Pulmonary artery endothelial cell (primary cell): ENCODE data around the gene LIF. TPM values are rescaled to one million over a fixed set of nuclear protein-coding genes. Genes with fewer than 3 reads are reported as not detected.
"Not testable (repeated sequence)": the region's sequence is repeated elsewhere in the genome, so short reads cannot be mapped to it uniquely, and the experiment has no call there.

ENCODE experiments used
- DNase-seq: peaks from one replicate; pipeline ENCODE4 v3.0.0-alpha.2; 2011; ENCODE audit warnings: low read depth, low spot score
- total RNA-seq: library from RNA; depleted of rRNA; stranded (reverse); fragments of >200 nt; gene quantifications from 2 replicates; pipeline ENCODE4 v1.2.3, GENCODE V29; 2014

LIF gene
- total RNA-seq, 1 donor from 2014 or later: 0.66 TPM

GRCh38 chr22:30244641-30245040, 1.9 kb downstream of the LIF start:
- DNase-seq: no peak

DNA sequence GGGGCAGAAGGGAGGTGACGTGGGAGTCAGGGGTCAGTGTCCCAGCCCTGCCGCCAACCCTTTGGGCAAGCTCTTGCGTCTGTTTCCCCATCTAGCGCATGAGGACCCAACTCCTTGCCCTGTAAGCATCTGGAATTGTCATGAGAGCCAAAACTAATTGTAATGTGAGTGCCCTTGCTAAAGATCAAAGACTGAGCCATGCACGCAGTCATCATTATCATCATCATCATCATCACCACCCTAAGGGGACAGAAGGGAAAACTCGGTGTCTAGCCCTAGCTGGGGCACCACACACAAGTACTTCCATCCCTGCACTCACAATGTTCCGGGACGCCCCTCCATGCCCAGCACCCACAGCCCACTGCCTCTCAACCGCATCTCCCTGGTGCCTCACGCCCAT, 2.5 kb downstream of the LIF start:
- DNase-seq: no peak

- no peak for DNase-seq
These were observed 2.9 kb downstream of the LIF start for GRCh38 chr22:30243661-30244060.

- DNase-seq: no peak
These were observed 4.8 kb downstream of the LIF start for GRCh38 chr22:30241576-30242371.

- no peak for DNase-seq
These were observed 5.8 kb downstream of the LIF start for GRCh38 chr22:30240541-30241417.

GRCh38 chr22:30239488-30240405, 6.8 kb downstream of the LIF start:
- DNase-seq: no peak

DNA sequence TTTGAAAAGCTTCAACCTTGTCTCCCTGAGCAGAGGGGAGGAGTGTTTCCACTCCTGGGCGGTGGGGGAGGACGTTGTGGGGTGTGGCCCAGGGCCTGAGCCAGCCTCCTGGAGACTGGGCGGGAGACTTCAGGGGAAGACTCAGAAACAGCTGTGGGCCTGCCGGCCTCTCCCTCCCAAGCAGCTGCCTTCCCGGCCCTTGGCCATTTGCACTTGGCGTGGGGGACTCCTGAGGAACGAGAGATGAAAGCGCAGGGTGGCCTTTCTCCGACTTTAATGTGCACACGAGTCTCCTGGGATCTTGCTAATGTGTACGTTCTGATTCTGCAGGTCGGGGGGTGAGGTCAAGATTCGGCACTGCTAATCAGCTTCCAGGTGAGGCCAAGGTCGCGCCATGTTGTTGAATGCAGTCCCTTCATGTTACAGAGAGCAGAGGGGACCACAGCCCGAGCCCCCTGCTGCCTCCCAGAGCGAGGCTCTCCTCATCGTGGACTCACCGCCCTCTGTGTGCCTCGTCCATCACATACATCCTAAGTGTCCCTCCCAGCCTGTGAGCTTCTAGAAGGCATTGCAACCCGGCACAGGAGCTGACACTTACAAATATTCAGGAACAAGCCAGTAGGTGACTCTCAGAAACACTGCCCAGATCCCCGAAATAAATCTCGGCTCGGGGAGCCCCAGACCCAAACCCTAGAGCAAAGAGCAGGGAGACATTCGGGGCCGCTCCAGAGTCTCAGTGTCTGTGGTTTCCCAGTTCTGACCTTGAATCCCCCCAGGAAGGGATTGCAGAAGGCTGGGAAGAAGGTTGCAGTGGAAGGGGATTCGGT, 7.7 kb downstream of the LIF start:
- DNase-seq: no peak

DNA sequence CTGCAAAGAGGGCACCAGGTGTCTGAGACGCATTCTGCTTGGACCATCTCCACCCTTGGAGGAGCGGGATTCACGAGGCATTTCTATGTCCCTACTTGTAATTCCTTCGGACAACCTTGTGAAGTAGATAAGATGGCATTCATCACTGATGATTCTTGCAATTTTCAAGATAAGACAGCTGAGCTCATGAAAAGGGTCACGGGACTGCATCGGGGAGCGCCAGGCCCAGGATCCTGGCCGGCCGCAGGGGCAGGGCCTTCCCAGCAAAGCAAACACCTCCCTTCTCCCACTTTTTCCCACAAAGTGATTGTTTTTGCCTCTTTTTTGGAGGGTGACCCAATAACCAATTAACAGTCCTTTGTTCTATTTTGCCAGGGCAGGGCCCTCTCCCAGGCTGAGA, 8.4 kb downstream of the LIF start:
- no peak for DNase-seq

- DNase-seq: no peak
These were observed 9.7 kb downstream of the LIF start for GRCh38 chr22:30236875-30237274.

DNA sequence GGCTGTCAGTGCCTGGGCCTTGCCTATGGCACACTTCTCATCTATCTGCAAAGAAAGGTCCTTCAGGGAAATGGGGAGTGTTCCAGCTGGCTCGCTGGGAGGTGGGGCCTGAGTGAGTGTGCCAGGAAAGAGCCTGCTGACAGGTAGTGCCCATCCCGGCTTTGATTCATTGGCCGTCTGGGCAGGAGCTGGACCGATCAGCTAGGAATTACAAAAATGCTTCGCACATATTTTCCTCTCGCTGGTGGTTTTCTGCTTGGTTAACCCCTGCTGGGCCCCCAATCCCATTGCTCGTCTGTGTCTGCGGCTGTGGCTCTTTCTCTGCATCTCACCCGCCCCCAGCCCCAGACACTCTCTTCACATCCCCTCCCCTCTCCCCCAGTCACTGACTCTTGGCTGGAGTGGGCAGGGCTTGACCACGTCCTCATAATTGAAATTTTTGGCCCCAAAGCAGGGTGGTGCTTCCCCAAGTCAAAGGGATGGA, 10.8 kb downstream of the LIF start:
- no peak for DNase-seq

DNA sequence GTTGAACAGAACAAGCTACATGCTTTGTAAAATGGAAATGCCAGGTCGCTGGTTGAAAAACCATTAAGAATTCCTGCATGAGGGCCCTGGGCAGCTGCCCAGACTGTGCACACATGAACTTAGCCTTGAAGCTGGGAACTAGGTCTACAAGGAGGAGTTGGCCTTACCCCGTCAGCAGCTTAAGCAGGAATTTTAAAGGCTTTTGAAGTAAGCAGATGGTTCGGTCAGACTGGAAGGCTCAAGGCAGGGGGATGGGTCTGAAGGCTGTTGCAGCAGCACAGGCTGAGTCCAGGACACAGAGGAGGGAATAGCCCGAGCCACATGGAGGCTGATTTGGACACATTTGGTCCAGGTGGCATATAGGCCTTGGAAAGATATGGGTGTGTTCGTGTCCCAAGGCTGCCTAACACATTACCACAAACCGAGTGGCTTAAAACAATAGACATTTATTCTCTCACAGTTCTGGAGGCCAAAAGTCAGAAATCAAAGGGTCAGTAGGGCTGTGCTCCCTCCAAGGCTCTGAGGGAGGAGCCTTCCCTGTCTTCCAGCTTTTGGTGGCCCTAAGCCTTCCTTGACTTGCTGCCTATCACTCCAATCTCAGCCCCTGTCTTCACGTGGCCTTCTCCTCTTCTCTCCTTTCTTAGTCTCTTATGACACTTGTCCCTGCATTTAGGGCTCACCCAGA, 11.6 kb downstream of the LIF start:
- no peak for DNase-seq

DNA sequence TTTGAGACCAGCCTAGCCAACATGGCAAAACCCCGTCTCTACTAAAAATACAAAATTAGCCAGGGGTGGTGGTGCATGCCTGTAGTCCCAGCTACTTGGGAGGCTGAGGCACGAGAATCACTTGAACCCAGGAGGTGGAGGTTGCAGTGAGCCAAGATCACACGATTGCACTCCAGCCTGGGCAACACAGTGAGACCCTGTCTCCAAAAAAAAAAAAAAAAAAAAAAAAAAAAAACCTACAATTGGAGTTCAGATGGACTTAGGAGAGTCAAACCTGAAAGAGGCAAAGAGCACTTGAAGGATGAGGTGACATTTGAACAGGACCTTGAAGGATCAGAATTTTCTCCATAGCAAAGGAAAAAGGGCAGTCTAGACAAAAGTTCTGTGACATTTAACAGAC, 12.2 kb downstream of the LIF start:
- not testable (repeated sequence) for DNase-seq

GRCh38 chr22:30233582-30233981, 13.0 kb downstream of the LIF start:
- DNase-seq: no peak

- DNase-seq: no peak
These were observed 13.8 kb downstream of the LIF start for GRCh38 chr22:30232716-30233218.

GRCh38 chr22:30230787-30231461, 15.6 kb downstream of the LIF start:
- no peak for DNase-seq

- no peak for DNase-seq
These were observed 16.2 kb downstream of the LIF start for GRCh38 chr22:30230330-30230729.

DNA sequence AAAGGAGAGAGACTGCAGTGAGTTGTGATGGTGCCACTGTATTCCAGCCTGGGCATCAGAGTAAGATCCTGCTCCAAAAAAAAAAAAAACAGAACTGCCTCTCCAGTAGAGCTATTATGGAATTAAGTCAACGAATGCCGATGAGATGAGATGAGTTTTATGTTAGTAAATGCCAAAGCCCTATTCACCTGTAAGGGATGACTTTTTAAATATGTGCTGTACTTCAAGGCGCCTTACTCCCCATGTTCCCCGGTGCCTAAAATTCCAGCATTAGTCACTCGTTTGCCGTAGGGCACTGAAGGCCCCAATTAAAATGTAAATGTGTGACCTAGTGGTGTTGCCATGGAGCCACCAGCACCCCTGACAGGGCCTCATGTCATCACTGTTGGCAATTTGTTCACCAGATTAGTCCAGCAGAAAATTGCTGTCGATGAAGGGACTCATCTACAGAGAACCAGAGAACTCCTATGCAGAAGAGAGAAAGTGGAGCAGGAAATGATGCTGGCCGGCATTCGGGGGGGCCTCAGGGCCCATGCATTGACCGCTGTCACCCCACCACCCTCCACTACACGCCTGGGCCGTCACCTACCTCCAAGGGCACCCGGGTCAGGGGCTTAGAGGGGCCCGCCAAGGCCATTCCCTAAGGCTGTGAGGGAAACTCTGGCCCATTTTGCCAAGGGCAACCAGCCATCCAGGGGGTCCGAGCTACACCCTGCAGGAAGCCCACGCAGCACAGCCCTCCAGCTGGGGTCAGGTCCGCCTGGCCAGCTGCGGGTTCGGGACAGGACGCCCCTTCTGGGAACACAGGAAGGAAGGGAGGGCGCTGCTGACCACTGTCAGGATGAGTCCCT, 17.8 kb downstream of the LIF start:
- no peak for DNase-seq
